Activated T-helper 2 cell treated with anti-CD3 and anti-CD28 coated beads, Interferon-gamma antibody, Interleukin-2, Interleukin-4, amounts not matched to agents 10 μg/mL and 5 μg/mL and 100 μg/mL, durations not matched to agents 14 hours and 24 hours and 36 hours (primary cell): Measurements from ENCODE around the gene PATE4. TPM values are rescaled to one million over a fixed set of nuclear protein-coding genes. Genes with fewer than 3 reads are reported as not detected.

Experiments
- DNase-seq: peaks from one replicate; pipeline ENCODE4 v3.0.0; 2021; ENCODE audit warnings: low spot score
- H3K27ac Mint-ChIP-seq: one replicate; pipeline ENCODE4 v1.8.0; 2021; ENCODE audit warnings: mixed read lengths
- H3K27me3 Mint-ChIP-seq: one replicate; pipeline ENCODE4 v1.8.0; 2021; ENCODE audit warnings: low read depth, mixed read lengths
- H3K36me3 Mint-ChIP-seq: one replicate; pipeline ENCODE4 v1.8.0; 2021; ENCODE audit warnings: low read depth, mixed read lengths
- H3K4me1 Mint-ChIP-seq: one replicate; pipeline ENCODE4 v1.8.0; 2021; ENCODE audit warnings: low read depth, mixed read lengths
- H3K4me3 Mint-ChIP-seq: one replicate; pipeline ENCODE4 v1.8.0; 2021; ENCODE audit warnings: low read depth, mild to moderate bottlenecking, moderate library complexity, mixed read lengths
- H3K9me3 Mint-ChIP-seq: one replicate; pipeline ENCODE4 v1.8.0; 2021; ENCODE audit warnings: mixed read lengths
- intact Hi-C: fragments of 100-400 bp; cut with micrococcal nuclease; formaldehyde crosslinking; loops from one replicate; pipeline ENCODE4 v1.15.1; 2023
- total RNA-seq: library from RNA; stranded (reverse); gene quantifications from 2 replicates; pipeline ENCODE4 v1.2.3, GENCODE V29; 2022

The PATE4 gene
- total RNA-seq, 1 donor from 2014 or later = not detected

DNA sequence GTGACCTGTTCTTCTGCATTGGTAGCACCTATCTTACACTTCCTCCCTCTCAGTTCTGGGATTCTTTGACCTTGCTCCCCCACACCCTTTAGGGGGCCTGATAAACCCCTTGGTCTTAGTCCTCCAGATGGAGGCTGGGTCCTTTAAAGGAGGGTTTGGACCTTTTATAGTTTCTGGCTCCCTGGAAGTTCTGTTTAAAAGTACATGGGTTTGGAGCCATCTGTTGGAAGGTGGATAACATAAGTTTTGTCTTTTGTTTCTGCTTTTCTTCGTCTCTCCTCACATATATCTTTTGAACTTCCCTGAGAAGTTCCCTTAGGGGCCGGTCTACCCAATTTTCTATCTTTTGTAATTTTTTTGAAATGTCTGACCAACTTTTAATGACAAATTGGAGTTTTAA, 36.4 kb downstream of the PATE4 start:
- intact Hi-C loops = no loop called here
- Mint-ChIP-seq H3K27ac (no peak overlapping the region), H3K9me3 (no peaks in the 10 kb centered on the region), H3K36me3 (no peaks in the 10 kb centered on the region), H3K4me3 (no peak overlapping the region), H3K4me1 (no peaks in the 10 kb centered on the region), H3K27me3 (peaks cover 3% of the 10 kb centered on the region)
- DNase-seq = no peak

DNA sequence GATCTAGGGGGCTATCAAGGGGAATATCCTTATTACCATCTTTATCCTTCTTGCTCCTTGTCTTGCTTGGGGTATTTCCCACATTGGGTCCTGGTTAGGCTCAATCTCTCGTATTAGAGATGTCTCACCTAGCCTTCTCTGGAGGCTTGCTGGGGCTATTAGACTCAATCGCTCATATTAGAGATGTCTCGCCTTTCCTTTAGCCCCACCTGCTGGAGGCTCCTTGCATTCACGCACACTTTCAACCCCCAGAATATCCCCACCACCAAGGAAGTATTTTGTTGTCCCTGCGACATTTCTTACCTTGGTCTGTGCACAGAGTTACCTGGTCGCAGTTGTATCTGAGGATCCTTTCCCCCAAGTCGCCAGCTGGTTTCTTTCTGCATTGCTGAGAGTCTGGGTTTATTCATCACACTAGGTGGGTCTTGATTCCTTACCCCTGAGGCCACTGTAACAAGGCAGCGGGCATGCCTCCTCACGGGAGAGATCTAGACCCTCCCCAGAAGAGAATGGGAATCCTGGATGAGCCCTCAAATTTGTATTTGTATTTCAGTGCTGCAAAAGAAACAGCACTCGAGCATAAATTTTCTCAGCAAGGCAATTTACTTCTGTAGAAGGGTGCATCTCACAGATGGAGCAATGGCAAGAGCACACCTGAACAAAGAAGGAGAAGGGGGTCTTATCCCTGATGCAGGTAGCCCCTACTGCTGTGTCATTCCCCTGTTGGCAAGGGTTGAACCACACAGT, 38.4 kb downstream of the PATE4 start:
- intact Hi-C loops = loop anchor here (5.0 to 10.0 kb wide), 2 partner anchors 244 to 447 kb away; partner anchors contain the start of gene CHEK1
- Mint-ChIP-seq H3K4me3 (no peak overlapping the region), H3K36me3 (no peaks in the 10 kb centered on the region), H3K27ac (no peak overlapping the region), H3K27me3 (peaks cover 3% of the 10 kb centered on the region), H3K9me3 (no peaks in the 10 kb centered on the region), H3K4me1 (no peaks in the 10 kb centered on the region)
- no peak for DNase-seq

GRCh38 chr11:125872138-125872491, 39.0 kb downstream of the PATE4 start:
- intact Hi-C loops = loop anchor here (5.0 to 10.0 kb wide), 2 partner anchors 245 to 447 kb away; partner anchors contain the start of gene CHEK1
- Mint-ChIP-seq H3K4me1 (no peaks in the 10 kb centered on the region), H3K36me3 (no peaks in the 10 kb centered on the region), H3K27me3 (peaks cover 3% of the 10 kb centered on the region), H3K9me3 (no peaks in the 10 kb centered on the region), H3K4me3 (no peak overlapping the region), H3K27ac (no peak overlapping the region)
- DNase-seq = no peak

GRCh38 chr11:125873881-125874555, 40.9 kb downstream of the PATE4 start:
- H3K27me3 Mint-ChIP-seq = peaks cover 6% of the 10 kb centered on the region
- H3K9me3 Mint-ChIP-seq = no peaks in the 10 kb centered on the region
- H3K36me3 Mint-ChIP-seq = no peaks in the 10 kb centered on the region
- no peak for DNase-seq
- no peak overlapping the region for H3K27ac Mint-ChIP-seq
- intact Hi-C loops = loop anchor here (5.0 to 10.0 kb wide), 2 partner anchors 247 to 449 kb away; partner anchors contain the start of gene CHEK1
- H3K4me1 Mint-ChIP-seq = peaks cover 1% of the 10 kb centered on the region
- H3K4me3 Mint-ChIP-seq = no peak overlapping the region

- Mint-ChIP-seq H3K27ac (no peak overlapping the region), H3K4me3 (no peak overlapping the region), H3K27me3 (peaks cover 6% of the 10 kb centered on the region), H3K4me1 (peaks cover 1% of the 10 kb centered on the region), H3K9me3 (no peaks in the 10 kb centered on the region), H3K36me3 (no peaks in the 10 kb centered on the region)
- no peak for DNase-seq
- intact Hi-C loops = loop anchor here (5.0 to 10.0 kb wide), 2 partner anchors 247 to 450 kb away; partner anchors contain the start of gene CHEK1
These were observed 41.5 kb downstream of the PATE4 start for GRCh38 chr11:125874556-125875124.

- H3K9me3 Mint-ChIP-seq = no peaks in the 10 kb centered on the region
- intact Hi-C loops = loop anchor here (10.0 kb wide), 1 partner anchor 1136 kb away; no protein-coding TSS in a partner anchor
These were observed 48.2 kb downstream of the PATE4 start for GRCh38 chr11:125881291-125881690.

DNA sequence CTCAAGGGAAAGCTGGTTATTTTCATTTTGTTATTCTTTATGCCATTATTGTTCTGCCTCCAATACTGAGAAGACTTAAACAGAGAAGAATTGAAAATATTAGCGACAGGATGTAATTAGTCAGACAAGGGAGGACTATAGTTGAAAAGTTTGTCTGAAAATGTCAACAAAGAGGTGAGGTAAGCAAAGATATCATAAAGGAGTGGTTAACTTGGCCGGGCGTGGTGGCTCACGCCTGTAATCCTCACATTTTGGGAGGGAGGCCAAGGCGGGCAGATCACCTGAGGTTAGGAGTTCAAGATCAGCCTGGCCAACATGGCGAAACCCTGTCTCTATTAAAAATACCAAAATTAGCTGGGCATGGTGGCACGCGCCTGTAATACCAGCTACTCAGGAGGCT, 50.3 kb downstream of the PATE4 start:
- Mint-ChIP-seq H3K9me3 (no peaks in the 10 kb centered on the region), H3K4me3 (no peak overlapping the region)

More at GRCh38 chr11:125881291-125881690, 48.2 kb downstream of the PATE4 start:
- Mint-ChIP-seq H3K27me3 (peaks cover 12% of the 10 kb centered on the region), H3K4me3 (no peak overlapping the region), H3K4me1 (peaks cover 8% of the 10 kb centered on the region), H3K36me3 (no peaks in the 10 kb centered on the region), H3K27ac (no peak overlapping the region)
- no peak for DNase-seq

GRCh38 chr11:125886997-125887372, 53.9 kb downstream of the PATE4 start:
- no peak for DNase-seq

More for the DNA sequence above, 50.3 kb downstream of the PATE4 start:
- H3K27ac Mint-ChIP-seq = no peak overlapping the region
- H3K27me3 Mint-ChIP-seq = peaks cover 11% of the 10 kb centered on the region
- H3K4me1 Mint-ChIP-seq = peaks cover 19% of the 10 kb centered on the region
- no peak for DNase-seq
- peaks cover 3% of the 10 kb centered on the region for H3K36me3 Mint-ChIP-seq
- intact Hi-C loops = loop anchor here (10.0 kb wide), 1 partner anchor 1139 kb away; no protein-coding TSS in a partner anchor

DNA sequence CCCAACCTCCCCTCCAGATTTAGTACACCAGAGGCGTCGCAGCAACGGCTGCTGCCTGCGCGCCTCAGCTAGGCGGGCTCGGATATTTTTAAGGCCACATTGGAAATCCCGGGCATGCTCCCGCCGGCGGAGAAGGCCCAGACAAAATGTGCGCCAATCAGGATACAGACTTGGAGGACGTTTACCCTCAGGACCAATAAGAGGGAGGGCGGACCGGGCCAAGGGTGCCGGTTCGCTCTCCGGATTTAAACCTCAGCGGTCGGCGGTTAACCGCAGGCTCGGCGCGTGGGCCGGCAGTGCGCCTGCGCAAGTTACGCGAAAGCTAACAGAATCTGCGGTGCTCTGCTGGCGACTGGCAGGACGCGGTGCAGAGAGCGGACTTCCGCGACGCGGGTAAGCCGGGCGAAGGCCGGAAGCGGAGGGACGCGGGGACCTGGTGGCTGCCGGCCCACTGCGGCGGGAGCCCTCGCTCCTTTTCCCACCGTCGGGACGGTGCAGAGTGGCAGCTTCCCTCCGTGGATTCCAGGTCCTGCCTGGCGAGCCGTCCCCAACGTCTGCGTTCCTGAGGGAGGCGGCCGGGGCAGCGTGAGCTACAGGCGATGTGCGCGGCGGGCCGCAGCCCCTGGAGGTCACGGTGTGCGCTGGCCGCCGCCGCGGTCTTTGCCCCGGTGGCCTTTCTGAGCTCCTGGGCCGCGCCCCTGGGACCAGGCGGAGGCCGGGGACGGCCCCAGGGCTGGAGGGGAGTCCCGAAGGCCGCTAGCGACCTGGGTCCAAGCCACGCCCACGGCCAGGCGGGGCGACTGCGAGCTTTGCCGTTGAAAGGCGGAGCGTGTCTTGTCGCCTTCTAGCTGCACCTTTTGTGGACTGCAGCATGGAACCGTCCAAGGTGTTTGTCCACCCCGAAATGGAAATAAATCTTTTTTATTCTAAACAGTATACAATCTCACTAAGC, 54.5 kb downstream of the PATE4 start, which contains the start of gene HYLS1:
HYLS1 (plus strand) TSS at position 296 of the 952 bp plus-strand sequence. CDS start 11,701 bp downstream, outside the sequence.
- H3K27ac Mint-ChIP-seq = peak within 1 kb of the TSS; percentile 98
- H3K36me3 Mint-ChIP-seq = peaks cover 28% of the 10 kb centered on the region
- H3K4me3 Mint-ChIP-seq = peak within 1 kb of the TSS; percentile 86
- intact Hi-C loops = loop anchor here (1.0 to 10.0 kb wide), 7 partner anchors 16 to 1143 kb away; partner anchors contain the start of genes CDON, CHEK1, EI24 and PUS3
- H3K27me3 Mint-ChIP-seq = no peaks in the 10 kb centered on the region
- peak; percentile 99 for DNase-seq
- H3K4me1 Mint-ChIP-seq = peaks cover 42% of the 10 kb centered on the region
- no peaks in the 10 kb centered on the region for H3K9me3 Mint-ChIP-seq

More at GRCh38 chr11:125886997-125887372, 53.9 kb downstream of the PATE4 start:
- intact Hi-C loops = loop anchor here (1.0 to 10.0 kb wide), 6 partner anchors 16 to 1142 kb away; partner anchors contain the start of genes CHEK1, EI24, PUS3 and STT3A
- peaks cover 36% of the 10 kb centered on the region for H3K4me1 Mint-ChIP-seq
- peaks cover 2% of the 10 kb centered on the region for H3K27me3 Mint-ChIP-seq
- H3K27ac Mint-ChIP-seq = peak overlapping the region; percentile 98
- no peaks in the 10 kb centered on the region for H3K9me3 Mint-ChIP-seq
- H3K4me3 Mint-ChIP-seq = peak overlapping the region; percentile 86
- peaks cover 23% of the 10 kb centered on the region for H3K36me3 Mint-ChIP-seq
